Measurements from ENCODE around the gene COL28A1.

GRCh38 chr7:7425321-7425720, 110.4 kb downstream of the COL28A1 start:
- TF ChIP-seq POLR2A (IDR thresholded peaks at IDR 0.05; ENCODE audit: low read depth, low read length) (no peak), SPI1 (IDR thresholded peaks at IDR 0.05; ENCODE audit: low read depth, low read length) (no peak)

Data from GM12891 (cell line).